ENCODE results near the gene IRGC. TPM values are rescaled to one million over a fixed set of nuclear protein-coding genes. Genes with fewer than 3 reads are reported as not detected.

The IRGC gene
- total RNA-seq, 2 experiments from 2014 or later, result not detected

DNA sequence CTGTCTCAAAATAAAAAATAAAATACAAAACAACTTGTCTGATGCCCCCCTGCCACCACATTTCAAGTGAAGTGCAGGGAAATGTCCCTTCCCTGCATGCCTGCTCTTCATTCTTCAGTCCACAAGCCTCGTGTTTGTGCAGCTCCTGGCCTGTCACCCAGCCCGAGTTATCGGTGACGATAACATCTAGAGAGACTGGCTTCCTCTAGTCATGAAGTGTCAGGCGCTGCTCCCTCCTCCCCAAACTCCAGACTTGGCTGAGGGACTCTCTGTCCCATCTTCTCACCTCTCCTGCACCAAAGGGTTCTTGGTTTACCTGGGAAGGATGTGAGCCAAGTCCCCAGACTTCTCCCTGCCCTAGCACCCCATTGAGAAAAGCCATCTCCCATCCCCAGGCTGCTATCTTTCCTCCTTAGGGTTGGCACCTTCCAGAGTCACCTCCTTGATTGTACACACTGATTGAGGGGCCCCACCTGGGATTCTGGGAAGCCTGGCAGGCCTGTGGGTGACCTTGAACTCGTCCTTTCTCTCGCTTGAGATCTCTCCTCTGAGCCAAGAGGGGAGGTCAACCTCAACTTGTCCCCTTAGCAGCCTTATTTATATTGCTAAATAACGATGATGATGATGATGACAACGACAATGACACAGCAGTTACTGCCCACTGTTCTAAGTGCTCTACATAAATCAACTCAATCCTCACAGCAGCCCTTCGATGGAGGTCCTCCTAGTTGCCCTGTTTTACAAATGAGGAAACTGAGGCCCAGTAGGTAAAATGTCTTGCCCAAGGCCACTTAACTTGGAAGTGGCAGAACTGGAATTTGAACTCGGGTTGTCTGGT lies 32.8 kb upstream of the IRGC start:
- H3K4me1 ChIP-seq (ENCODE audit: insufficient read depth, low read length), result no peaks in the 10 kb centered on the region
- H3K9me3 Mint-ChIP-seq, result no peaks in the 10 kb centered on the region
- TF ChIP-seq CTCF (IDR thresholded peaks at IDR 0.05), result no peak
- POLR2A ChIA-PET, result no interaction called here
- no peaks in the 10 kb centered on the region for H3K9me3 ChIP-seq (ENCODE audit: control insufficient read depth in 1 of 2, insufficient read depth in 1 of 2, low read length in 2 of 2)
- H3K36me3 Mint-ChIP-seq (ENCODE audit: low read depth), result no peaks in the 10 kb centered on the region
- no peaks in the 10 kb centered on the region for H3K4me1 Mint-ChIP-seq (ENCODE audit: low read depth)
- no peak for ATAC-seq (ENCODE audit: poor library complexity)
- no peaks in the 10 kb centered on the region for H3K27me3 Mint-ChIP-seq
- DNase-seq, result no peak
- intact Hi-C loops (cut with DNase I, micrococcal nuclease), result no loop called here
- H3K4me3 Mint-ChIP-seq, result no peak overlapping the region
- no peaks in the 10 kb centered on the region for H3K27me3 ChIP-seq (ENCODE audit: control insufficient read depth in 1 of 2, insufficient read depth in 2 of 2, low read length in 2 of 2)
- no peak overlapping the region for H3K27ac ChIP-seq (ENCODE audit: low read depth in 1 of 2, low read length in 2 of 2)
- CTCF ChIA-PET, result no interaction called here
- H3K4me3 ChIP-seq (ENCODE audit: low read length), result no peak overlapping the region
- no peak overlapping the region for H3K27ac Mint-ChIP-seq
- H3K36me3 ChIP-seq (ENCODE audit: insufficient read depth, low read length), result no peaks in the 10 kb centered on the region

GRCh38 chr19:43683905-43684304 lies 32.0 kb upstream of the IRGC start:
- POLR2A ChIA-PET, result no interaction called here

DNA sequence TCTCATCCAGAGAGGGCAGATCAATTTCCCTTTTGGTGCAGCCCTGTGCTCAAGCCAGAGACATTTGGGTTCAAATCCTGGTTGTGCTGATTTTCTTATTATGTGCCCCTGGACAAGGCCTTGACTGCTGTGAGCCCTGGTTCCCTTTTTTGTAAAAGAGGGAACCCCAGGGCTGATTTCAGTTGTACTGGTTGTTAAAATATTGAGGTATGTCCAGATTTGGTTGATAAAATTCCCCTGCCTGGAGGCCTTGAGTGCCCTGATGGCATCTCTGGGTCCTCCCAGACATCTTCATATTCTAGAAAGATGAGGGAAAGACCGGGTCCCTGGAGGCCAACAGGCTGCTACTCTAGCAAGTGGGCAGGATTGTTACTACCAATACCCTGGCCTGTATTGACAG lies 31.6 kb upstream of the IRGC start:
- Mint-ChIP-seq H3K9me3 (no peaks in the 10 kb centered on the region), H3K27me3 (no peaks in the 10 kb centered on the region), H3K27ac (no peak overlapping the region), H3K4me3 (no peak overlapping the region), H3K36me3 (ENCODE audit: low read depth) (no peaks in the 10 kb centered on the region), H3K4me1 (ENCODE audit: low read depth) (no peaks in the 10 kb centered on the region)
- Histone ChIP-seq H3K9me3 (ENCODE audit: control insufficient read depth in 1 of 2, insufficient read depth in 1 of 2, low read length in 2 of 2) (no peaks in the 10 kb centered on the region), H3K4me1 (ENCODE audit: insufficient read depth, low read length) (no peaks in the 10 kb centered on the region), H3K36me3 (ENCODE audit: insufficient read depth, low read length) (no peaks in the 10 kb centered on the region), H3K4me3 (ENCODE audit: low read length) (no peak overlapping the region), H3K27ac (ENCODE audit: low read depth in 1 of 2, low read length in 2 of 2) (no peak overlapping the region), H3K27me3 (ENCODE audit: control insufficient read depth in 1 of 2, insufficient read depth in 2 of 2, low read length in 2 of 2) (no peaks in the 10 kb centered on the region)
- ATAC-seq (ENCODE audit: poor library complexity), result no peak
- POLR2A ChIA-PET, result interaction anchor here (0.6 kb wide), 1 partner anchor 243 kb away, joined by 3 read pairs; no protein-coding TSS in a partner anchor
- no peak for DNase-seq
- no peak for TF ChIP-seq CTCF (IDR thresholded peaks at IDR 0.05)
- CTCF ChIA-PET, result no interaction called here
- intact Hi-C loops (cut with DNase I, micrococcal nuclease), result no loop called here

More at GRCh38 chr19:43683905-43684304, 32.0 kb upstream of the IRGC start:
- no peaks in the 10 kb centered on the region for H3K27me3 Mint-ChIP-seq
- CTCF ChIA-PET, result no interaction called here
- Histone ChIP-seq H3K27ac (ENCODE audit: low read depth in 1 of 2, low read length in 2 of 2) (no peak overlapping the region), H3K27me3 (ENCODE audit: control insufficient read depth in 1 of 2, insufficient read depth in 2 of 2, low read length in 2 of 2) (no peaks in the 10 kb centered on the region), H3K4me3 (ENCODE audit: low read length) (no peak overlapping the region), H3K4me1 (ENCODE audit: insufficient read depth, low read length) (no peaks in the 10 kb centered on the region), H3K36me3 (ENCODE audit: insufficient read depth, low read length) (no peaks in the 10 kb centered on the region), H3K9me3 (ENCODE audit: control insufficient read depth in 1 of 2, insufficient read depth in 1 of 2, low read length in 2 of 2) (no peaks in the 10 kb centered on the region)
- no peak overlapping the region for H3K4me3 Mint-ChIP-seq
- H3K4me1 Mint-ChIP-seq (ENCODE audit: low read depth), result no peaks in the 10 kb centered on the region
- no peaks in the 10 kb centered on the region for H3K36me3 Mint-ChIP-seq (ENCODE audit: low read depth)
- H3K9me3 Mint-ChIP-seq, result no peaks in the 10 kb centered on the region
- DNase-seq, result no peak
- no peak overlapping the region for H3K27ac Mint-ChIP-seq
- no peak for ATAC-seq (ENCODE audit: poor library complexity)
- intact Hi-C loops (cut with DNase I, micrococcal nuclease), result no loop called here
- TF ChIP-seq CTCF (IDR thresholded peaks at IDR 0.05), result no peak
